ENCODE data around the gene CLTCL1. TPM values are rescaled to one million over a fixed set of nuclear protein-coding genes. Genes with fewer than 3 reads are reported as not detected.
"Not testable (repeated sequence)": the region's sequence is repeated elsewhere in the genome, so short reads cannot be mapped to it uniquely, and the experiment has no call there.

The CLTCL1 gene
- total RNA-seq, 2 donors from 2014 or later: 0.16 to 1.0 TPM

- H3K4me1 Mint-ChIP-seq: peaks cover 4% of the 10 kb centered on the region
- H3K9me3 ChIP-seq (ENCODE audit: control insufficient read depth, low read length, poor library complexity, severe bottlenecking): no peaks in the 10 kb centered on the region
- ATAC-seq (no peak), DNase-seq (no peak)
- no peaks in the 10 kb centered on the region for H3K36me3 Mint-ChIP-seq (ENCODE audit: low read depth)
- peaks cover 36% of the 10 kb centered on the region for H3K27me3 Mint-ChIP-seq
- H3K27ac Mint-ChIP-seq: no peak overlapping the region
- no peak overlapping the region for H3K4me3 Mint-ChIP-seq
Observed at GRCh38 chr22:19215360-19215759, 76.2 kb downstream of the CLTCL1 start.

- peaks cover 4% of the 10 kb centered on the region for H3K4me1 Mint-ChIP-seq
- peaks cover 9% of the 10 kb centered on the region for H3K36me3 Mint-ChIP-seq (ENCODE audit: low read depth)
- no peak overlapping the region for H3K27ac Mint-ChIP-seq
- peaks cover 47% of the 10 kb centered on the region for H3K27me3 Mint-ChIP-seq
- DNase-seq (no peak), ATAC-seq (no peak)
- no peaks in the 10 kb centered on the region for H3K9me3 ChIP-seq (ENCODE audit: control insufficient read depth, low read length, poor library complexity, severe bottlenecking)
- no peak overlapping the region for H3K4me3 Mint-ChIP-seq
Observed at GRCh38 chr22:19214078-19214473, 77.4 kb downstream of the CLTCL1 start.

- H3K27ac Mint-ChIP-seq: no peak overlapping the region
- no peaks in the 10 kb centered on the region for H3K9me3 ChIP-seq (ENCODE audit: control insufficient read depth, low read length, poor library complexity, severe bottlenecking)
- no peak for DNase-seq
- H3K27me3 Mint-ChIP-seq: peaks cover 52% of the 10 kb centered on the region
- peaks cover 11% of the 10 kb centered on the region for H3K36me3 Mint-ChIP-seq (ENCODE audit: low read depth)
- no peak for ATAC-seq
- no peak overlapping the region for H3K4me3 Mint-ChIP-seq
- H3K4me1 Mint-ChIP-seq: peaks cover 4% of the 10 kb centered on the region
Observed at GRCh38 chr22:19213442-19214077, 78.0 kb downstream of the CLTCL1 start.

GRCh38 chr22:19213001-19213400 is 78.5 kb downstream of the CLTCL1 start:
- H3K4me3 Mint-ChIP-seq: no peak overlapping the region
- H3K36me3 Mint-ChIP-seq (ENCODE audit: low read depth): peaks cover 11% of the 10 kb centered on the region
- H3K4me1 Mint-ChIP-seq: peaks cover 2% of the 10 kb centered on the region
- DNase-seq (no peak), ATAC-seq (no peak)
- H3K27ac Mint-ChIP-seq: no peak overlapping the region
- H3K27me3 Mint-ChIP-seq: peaks cover 58% of the 10 kb centered on the region
- H3K9me3 ChIP-seq (ENCODE audit: control insufficient read depth, low read length, poor library complexity, severe bottlenecking): no peaks in the 10 kb centered on the region

- no peak for ATAC-seq
- H3K4me3 Mint-ChIP-seq: no peak overlapping the region
Observed at GRCh38 chr22:19212302-19212870, 79.1 kb downstream of the CLTCL1 start.

GRCh38 chr22:19210188-19210587 is 81.3 kb downstream of the CLTCL1 start:
- peaks cover 11% of the 10 kb centered on the region for H3K36me3 Mint-ChIP-seq (ENCODE audit: low read depth)
- no peak for ATAC-seq
- no peaks in the 10 kb centered on the region for H3K4me1 Mint-ChIP-seq
- DNase-seq: no peak
- H3K4me3 Mint-ChIP-seq: no peak overlapping the region
- H3K27ac Mint-ChIP-seq: no peak overlapping the region
- H3K27me3 Mint-ChIP-seq: peaks cover 50% of the 10 kb centered on the region
- no peaks in the 10 kb centered on the region for H3K9me3 ChIP-seq (ENCODE audit: control insufficient read depth, low read length, poor library complexity, severe bottlenecking)

More at GRCh38 chr22:19212302-19212870, 79.1 kb downstream of the CLTCL1 start:
- Mint-ChIP-seq H3K4me1 (no peaks in the 10 kb centered on the region), H3K27me3 (peaks cover 62% of the 10 kb centered on the region), H3K36me3 (ENCODE audit: low read depth) (peaks cover 11% of the 10 kb centered on the region), H3K27ac (no peak overlapping the region)
- no peaks in the 10 kb centered on the region for H3K9me3 ChIP-seq (ENCODE audit: control insufficient read depth, low read length, poor library complexity, severe bottlenecking)
- no peak for DNase-seq

- no peak overlapping the region for H3K27ac Mint-ChIP-seq
- no peak for ATAC-seq
Observed at GRCh38 chr22:19208287-19208847, 83.2 kb downstream of the CLTCL1 start.

GRCh38 chr22:19207884-19208283 is 83.6 kb downstream of the CLTCL1 start:
- no peak overlapping the region for H3K4me3 Mint-ChIP-seq

More at GRCh38 chr22:19208287-19208847, 83.2 kb downstream of the CLTCL1 start:
- Mint-ChIP-seq H3K4me3 (no peak overlapping the region), H3K4me1 (no peaks in the 10 kb centered on the region), H3K36me3 (ENCODE audit: low read depth) (peaks cover 11% of the 10 kb centered on the region), H3K27me3 (peaks cover 55% of the 10 kb centered on the region)
- no peak for DNase-seq
- H3K9me3 ChIP-seq (ENCODE audit: control insufficient read depth, low read length, poor library complexity, severe bottlenecking): no peaks in the 10 kb centered on the region

GRCh38 chr22:19207401-19207808 is 84.1 kb downstream of the CLTCL1 start:
- H3K27me3 Mint-ChIP-seq: peaks cover 47% of the 10 kb centered on the region
- H3K27ac Mint-ChIP-seq: no peak overlapping the region
- DNase-seq (no peak), ATAC-seq (no peak)
- no peaks in the 10 kb centered on the region for H3K4me1 Mint-ChIP-seq
- H3K9me3 ChIP-seq (ENCODE audit: control insufficient read depth, low read length, poor library complexity, severe bottlenecking): no peaks in the 10 kb centered on the region
- no peak overlapping the region for H3K4me3 Mint-ChIP-seq
- peaks cover 14% of the 10 kb centered on the region for H3K36me3 Mint-ChIP-seq (ENCODE audit: low read depth)

More at GRCh38 chr22:19207884-19208283, 83.6 kb downstream of the CLTCL1 start:
- no peak for DNase-seq
- peaks cover 11% of the 10 kb centered on the region for H3K36me3 Mint-ChIP-seq (ENCODE audit: low read depth)
- no peak overlapping the region for H3K27ac Mint-ChIP-seq
- H3K27me3 Mint-ChIP-seq: peaks cover 51% of the 10 kb centered on the region
- H3K4me1 Mint-ChIP-seq: no peaks in the 10 kb centered on the region
- ATAC-seq: no peak
- H3K9me3 ChIP-seq (ENCODE audit: control insufficient read depth, low read length, poor library complexity, severe bottlenecking): no peaks in the 10 kb centered on the region

- peaks cover 14% of the 10 kb centered on the region for H3K36me3 Mint-ChIP-seq (ENCODE audit: low read depth)
- peaks cover 41% of the 10 kb centered on the region for H3K27me3 Mint-ChIP-seq
- H3K27ac Mint-ChIP-seq: no peak overlapping the region
- H3K4me3 Mint-ChIP-seq: no peak overlapping the region
- ATAC-seq (no peak), DNase-seq (no peak)
- H3K4me1 Mint-ChIP-seq: peaks cover 2% of the 10 kb centered on the region
- H3K9me3 ChIP-seq (ENCODE audit: control insufficient read depth, low read length, poor library complexity, severe bottlenecking): no peaks in the 10 kb centered on the region
Observed at GRCh38 chr22:19206287-19206686, 85.2 kb downstream of the CLTCL1 start.

GRCh38 chr22:19204640-19205039 is 86.9 kb downstream of the CLTCL1 start:
- Mint-ChIP-seq H3K36me3 (ENCODE audit: low read depth) (peaks cover 10% of the 10 kb centered on the region), H3K27me3 (peaks cover 33% of the 10 kb centered on the region), H3K27ac (peak overlapping the region; percentile 43), H3K4me1 (peaks cover 2% of the 10 kb centered on the region), H3K4me3 (no peak overlapping the region)
- H3K9me3 ChIP-seq (ENCODE audit: control insufficient read depth, low read length, poor library complexity, severe bottlenecking): no peaks in the 10 kb centered on the region
- DNase-seq (no peak), ATAC-seq (no peak)

- H3K4me1 Mint-ChIP-seq: peaks cover 2% of the 10 kb centered on the region
- peaks cover 4% of the 10 kb centered on the region for H3K36me3 Mint-ChIP-seq (ENCODE audit: low read depth)
Observed at GRCh38 chr22:19203834-19204233, 87.7 kb downstream of the CLTCL1 start.

GRCh38 chr22:19202799-19203186 is 88.7 kb downstream of the CLTCL1 start:
- H3K4me1 Mint-ChIP-seq; H3K36me3 Mint-ChIP-seq (ENCODE audit: low read depth); DNase-seq; H3K27ac Mint-ChIP-seq; ATAC-seq; H3K4me3 Mint-ChIP-seq; H3K9me3 ChIP-seq (ENCODE audit: control insufficient read depth, low read length, poor library complexity, severe bottlenecking): not testable (repeated sequence)
- H3K27me3 Mint-ChIP-seq: peaks cover 34% of the 10 kb centered on the region

More at GRCh38 chr22:19203834-19204233, 87.7 kb downstream of the CLTCL1 start:
- peak overlapping the region; percentile 43 for H3K27ac Mint-ChIP-seq
- H3K4me3 Mint-ChIP-seq: no peak overlapping the region
- H3K9me3 ChIP-seq (ENCODE audit: control insufficient read depth, low read length, poor library complexity, severe bottlenecking): no peaks in the 10 kb centered on the region
- ATAC-seq: no peak
- DNase-seq: no peak
- H3K27me3 Mint-ChIP-seq: peaks cover 33% of the 10 kb centered on the region

Measured in T-helper 17 cell (primary cell).